DMS79 (cell line): ENCODE results near the gene TCAIM.
"Not testable (repeated sequence)": the region's sequence is repeated elsewhere in the genome, so short reads cannot be mapped to it uniquely, and the experiment has no call there.

Experiments used
- DNase-seq: peaks from one replicate; lab custom pipeline; 2025; lab: John Stamatoyannopoulos, UW

Gene TCAIM

DNA sequence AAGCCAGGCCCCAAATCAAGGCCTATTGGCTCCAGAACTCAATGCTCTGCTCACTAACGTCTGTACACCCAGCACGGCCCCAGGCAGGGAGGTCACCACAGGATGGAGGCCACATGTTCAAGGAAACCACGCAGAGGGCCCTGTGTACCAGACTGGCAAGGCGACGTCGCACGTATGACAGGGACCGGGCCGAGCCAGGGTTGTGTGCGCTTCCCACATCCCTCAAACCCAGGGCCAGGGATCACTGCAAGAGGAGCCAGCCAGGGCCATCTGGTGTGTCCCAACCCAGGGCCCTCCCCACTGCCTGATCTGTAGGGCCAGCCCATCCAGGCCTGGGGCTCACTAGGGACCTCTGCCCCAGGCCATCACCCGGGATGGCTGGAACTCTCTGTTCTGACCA lies 76.9 kb downstream of the TCAIM start:
- DNase-seq, result no peak

DNA sequence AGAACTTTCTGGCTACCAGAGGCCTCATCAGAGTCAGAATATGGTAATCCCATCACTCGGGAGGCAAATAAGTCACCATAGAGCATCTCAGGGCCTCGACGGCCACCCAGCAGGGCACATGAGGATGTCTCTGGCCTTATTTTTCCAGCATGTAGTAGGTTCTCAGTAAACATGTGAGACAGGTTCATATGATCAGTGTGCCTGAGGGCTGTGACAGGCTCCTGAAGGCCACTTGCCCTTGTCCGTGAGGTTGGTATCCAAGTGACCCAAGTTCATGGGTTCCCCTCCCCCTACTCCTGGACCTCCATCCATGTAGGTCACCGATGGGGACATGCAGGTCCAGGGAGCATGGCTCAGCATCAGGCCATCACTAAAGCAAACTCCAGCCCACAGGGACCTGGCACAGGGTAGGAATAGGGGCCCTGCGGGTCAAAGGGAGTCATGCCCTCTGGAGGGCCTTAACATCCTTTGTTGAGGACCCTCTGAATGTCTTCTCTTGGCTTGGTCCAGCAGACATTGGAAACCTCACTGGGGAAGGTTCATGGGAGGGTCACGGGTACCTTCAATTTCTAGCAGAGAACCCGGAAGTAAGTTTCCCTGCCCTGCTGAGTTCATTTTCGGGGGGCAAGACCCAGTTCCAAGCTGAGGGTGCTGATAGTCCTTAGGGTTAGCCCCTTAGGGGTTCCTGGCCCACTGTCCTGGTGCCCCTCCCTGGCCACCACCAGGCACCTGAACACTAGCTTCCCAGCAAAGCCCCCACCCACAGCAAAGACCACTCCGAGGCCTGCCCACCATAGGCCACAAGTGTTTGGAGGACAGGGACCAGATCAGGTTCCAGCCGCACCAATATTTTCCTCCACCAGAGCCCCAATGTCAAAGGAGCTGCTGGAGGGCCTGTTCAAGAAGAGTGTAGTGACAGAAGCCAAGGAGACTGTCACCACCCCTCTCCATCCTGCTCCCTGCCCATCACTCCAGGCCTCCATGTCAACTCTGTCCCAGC lies 77.8 kb downstream of the TCAIM start:
- no peak for DNase-seq

DNA sequence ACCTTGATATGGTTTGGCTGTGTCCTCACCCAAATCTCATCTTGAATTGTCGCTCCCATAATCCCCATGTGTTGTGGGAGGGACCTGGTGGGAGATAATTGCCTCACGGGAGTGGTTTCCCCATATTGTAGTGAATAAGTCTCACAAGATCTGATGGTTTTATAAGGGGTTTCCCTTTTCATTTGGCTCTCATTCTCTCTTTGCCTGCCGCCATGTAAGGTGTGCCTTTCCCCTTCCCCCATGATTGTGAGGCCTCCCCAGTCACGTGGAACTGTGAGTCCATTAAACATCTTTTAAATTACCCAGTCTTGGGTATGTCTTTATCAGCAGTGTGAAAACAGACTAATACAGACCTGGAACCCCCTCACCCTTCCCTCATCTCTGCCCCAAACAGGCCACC lies 79.6 kb downstream of the TCAIM start:
- DNase-seq, result not testable (repeated sequence)

DNA sequence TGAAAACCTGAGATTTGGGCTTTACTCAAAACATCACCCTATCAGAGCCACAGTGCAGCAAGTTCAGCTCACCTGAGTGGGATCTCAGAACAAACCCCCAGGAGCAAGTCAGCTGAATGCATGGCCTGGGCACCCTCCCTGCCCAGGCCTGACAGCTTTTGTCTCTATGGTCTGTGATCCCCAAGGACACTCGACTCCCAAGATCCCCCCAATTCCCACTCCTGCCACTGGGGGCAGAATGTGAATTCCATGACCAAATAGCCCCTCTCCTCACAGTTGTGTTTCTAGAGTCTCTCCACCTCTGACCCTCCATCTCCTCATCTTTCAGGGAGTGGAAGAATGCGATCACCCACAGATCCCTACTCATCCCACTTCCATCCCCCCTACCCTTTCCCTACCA lies 80.0 kb downstream of the TCAIM start:
- no peak for DNase-seq

DNA sequence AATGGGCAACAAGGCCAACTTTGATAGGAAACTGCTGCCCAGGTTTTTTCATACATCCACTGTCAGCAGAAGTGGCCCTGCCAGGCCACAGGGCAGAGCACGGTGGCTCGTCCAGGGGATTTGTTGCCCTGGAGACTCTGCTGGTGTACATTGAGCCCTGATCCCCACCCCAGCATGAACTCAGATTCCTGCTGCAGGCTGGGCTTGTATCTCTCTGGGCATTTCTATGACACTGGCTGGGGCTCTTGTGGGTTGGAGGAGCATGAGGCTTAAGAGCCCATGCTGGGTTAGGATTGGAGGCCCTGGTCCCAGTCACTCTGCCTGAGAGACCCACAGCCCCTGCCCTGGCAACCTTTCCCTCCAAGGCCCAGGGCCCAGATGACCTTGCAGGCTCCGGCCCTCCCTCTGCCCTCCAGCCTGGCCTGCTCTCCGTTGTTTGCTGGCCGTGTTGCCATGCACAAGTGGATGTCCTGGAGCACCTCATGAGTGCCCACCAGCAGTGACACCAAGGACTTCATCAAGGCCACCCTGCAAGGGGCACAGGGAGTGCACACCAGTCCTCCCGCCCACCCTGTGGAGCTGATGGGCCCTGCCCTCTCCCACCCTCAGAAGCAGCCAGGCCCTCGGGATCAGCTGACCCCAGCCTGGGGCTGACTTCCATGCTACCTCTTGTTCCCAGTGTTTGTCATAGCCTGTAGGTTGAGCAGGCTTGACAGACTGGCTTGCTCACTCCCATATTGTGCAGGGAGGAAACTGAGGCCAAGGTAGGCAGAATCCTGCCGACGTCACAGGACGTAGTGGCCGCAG lies 80.8 kb downstream of the TCAIM start:
- DNase-seq, result no peak

DNA sequence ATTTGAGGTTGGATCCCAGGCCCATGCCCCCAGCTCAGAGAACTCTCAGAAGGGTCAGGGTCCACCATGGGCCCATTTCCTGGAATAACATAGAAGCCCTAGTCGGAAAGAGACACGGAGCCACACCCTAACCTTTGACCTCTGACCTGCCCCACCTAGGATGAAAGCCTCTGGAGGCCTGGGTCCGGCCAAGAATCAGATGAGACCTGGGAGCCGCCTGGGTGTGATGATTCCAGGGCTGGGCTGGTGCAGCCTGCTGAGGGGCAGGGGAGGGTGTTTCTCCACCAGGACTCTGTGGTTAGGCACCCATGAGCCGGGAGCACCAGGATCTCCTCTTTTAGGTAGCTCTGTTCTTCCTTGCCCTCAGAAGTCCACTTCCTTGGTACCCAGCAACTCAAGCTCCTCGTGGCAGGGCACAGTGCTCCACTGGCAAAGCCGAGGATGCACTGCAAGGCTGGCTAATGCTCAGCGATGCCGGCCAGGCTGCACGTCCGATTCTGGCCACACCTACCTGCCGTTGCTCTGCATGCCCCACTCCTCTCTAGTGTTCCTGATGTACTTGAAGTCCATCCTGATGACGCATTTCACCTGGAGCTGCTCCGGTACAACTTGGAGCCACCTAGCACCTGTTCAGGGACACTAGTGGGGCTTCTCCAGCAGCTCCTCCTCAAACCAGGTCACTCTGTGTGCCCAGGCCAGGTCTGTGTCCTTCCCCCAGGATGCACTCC lies 81.5 kb downstream of the TCAIM start:
- DNase-seq, result no peak

DNA sequence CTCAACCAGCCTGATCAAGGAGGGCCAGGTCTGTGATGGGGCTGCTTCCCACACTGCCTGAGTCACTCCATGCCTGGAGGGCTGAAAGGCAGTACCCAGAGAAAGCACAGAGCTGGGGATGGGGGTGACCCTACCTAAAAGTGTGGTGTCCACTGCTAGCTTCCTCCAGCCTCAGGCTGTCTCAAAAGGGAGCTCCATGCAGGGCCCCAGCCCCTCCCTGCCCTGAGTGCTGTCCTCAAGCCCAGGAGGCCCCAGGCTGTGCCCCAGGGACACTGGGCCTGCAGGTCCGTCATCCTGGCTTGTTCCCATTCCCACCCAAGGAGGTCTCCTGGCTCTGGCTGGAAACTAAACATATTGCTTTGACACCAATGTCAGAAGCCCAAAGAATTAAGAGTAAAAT lies 82.1 kb downstream of the TCAIM start:
- DNase-seq, result no peak

DNA sequence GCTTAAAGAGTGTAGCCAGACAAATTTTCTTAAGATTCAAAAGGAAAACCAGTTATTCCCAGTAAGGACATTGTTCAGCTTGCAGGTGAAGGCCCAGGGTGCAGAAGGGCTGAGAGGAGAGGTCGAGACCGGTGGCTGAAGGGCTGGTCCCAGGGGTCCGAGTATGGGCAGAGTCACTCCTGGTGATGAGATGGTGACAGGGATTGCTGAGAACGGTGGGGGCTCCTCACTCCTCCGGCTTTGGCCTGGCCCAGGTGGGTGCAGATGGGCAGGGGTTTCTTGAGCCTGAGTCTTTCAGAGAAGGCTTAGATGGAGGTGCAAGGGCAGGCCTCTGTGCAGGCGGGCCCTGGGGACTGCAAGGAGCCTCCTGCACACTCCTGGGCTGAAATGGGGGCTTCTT lies 82.7 kb downstream of the TCAIM start:
- DNase-seq, result no peak

DNA sequence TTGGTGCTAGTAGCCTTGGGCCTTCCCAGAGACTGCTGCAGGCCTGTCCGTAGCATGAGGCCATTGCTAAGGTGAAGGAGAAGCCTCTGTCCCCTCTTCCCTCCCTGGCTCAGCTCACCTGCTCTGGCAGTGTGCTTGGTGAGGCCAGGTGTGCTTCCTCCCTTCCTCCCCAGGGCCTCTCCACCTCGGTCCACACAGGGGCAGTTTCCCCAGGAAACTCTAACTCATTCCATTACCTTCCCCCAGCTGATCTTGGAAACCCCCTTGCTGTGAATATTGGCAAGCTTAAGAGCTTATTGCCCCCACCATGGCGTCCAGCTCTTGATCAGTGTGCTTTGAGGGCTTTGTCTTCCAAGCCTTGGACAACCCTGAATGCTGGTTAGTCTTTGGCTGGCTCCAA lies 86.2 kb downstream of the TCAIM start:
- DNase-seq, result no peak

DNA sequence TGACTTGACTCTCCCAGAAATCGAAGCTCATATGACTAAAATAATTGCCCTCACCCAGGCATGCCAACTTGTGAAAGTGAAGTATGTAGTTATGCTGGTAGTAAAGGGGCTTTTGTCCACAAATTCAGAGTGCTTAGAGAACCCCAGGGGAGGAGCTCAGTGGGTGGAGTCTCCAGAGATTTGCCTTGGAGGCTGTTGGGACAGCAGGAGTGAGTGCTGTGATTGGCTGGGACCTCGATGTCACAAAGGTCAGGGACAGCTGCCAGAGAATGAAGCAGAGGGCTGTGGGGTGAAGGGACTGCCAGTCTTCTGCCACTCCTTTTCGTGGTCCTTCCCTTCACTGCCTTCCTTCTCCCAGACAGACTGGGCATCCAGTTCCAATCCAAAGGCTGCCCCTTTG lies 89.1 kb downstream of the TCAIM start:
- DNase-seq, result no peak

DNA sequence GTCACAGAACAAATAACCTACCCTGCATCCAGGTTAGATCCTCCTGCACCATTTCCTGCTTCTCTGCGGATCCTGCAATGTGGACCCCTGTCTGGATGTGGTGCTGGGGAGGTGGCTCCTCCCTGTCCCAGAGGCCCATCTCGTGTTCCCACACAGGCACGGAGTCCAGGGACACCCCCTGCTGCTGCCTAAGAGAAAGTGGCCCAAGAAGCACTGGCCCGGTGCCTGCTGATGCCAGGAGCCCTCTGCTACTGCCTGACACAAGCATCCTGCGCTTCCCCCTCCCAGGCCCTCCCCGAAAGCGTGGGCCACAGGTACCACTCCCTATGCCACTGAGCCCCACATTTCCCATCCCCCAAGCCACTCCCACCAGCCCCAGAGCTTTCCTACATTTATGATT lies 90.3 kb downstream of the TCAIM start:
- DNase-seq, result no peak

DNA sequence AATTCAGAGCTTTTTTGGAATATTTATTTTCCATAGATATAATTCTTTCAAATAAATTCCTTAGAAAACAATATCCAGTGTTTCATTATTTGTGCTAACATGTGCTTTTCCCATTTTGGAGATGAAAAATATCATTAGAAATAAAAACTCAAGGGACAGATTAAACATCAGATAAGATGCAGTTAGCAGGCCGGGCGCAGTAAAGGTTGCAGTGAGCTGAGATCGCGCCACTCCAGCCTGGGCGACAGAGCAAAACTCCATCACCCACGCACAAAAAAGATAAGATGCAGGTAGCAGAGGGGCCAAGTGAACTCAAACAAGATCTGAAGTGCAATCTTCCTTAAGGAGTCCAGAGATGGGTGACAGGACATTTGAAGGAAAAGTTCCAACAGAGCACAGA lies 90.9 kb downstream of the TCAIM start:
- no peak for DNase-seq

DNA sequence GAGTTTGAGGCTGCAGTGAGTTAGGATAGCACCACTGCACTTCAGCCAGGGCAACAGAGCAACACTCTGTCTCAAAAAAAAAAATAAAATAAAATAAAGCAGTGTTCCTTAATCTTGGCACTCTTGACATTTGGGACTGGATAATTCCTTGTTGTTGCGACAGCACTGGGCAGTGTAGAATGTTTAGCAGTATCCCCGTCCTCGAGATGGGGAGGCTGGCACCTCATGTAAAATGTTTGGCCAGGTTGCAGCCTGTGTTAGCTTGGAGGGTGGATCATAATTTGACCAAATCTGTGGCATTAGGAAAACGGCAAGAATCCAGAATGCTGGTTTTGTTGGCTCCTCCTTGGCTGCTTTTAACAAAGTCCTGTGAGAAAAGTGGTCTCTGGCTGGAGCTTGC lies 91.9 kb downstream of the TCAIM start:
- DNase-seq, result no peak

DNA sequence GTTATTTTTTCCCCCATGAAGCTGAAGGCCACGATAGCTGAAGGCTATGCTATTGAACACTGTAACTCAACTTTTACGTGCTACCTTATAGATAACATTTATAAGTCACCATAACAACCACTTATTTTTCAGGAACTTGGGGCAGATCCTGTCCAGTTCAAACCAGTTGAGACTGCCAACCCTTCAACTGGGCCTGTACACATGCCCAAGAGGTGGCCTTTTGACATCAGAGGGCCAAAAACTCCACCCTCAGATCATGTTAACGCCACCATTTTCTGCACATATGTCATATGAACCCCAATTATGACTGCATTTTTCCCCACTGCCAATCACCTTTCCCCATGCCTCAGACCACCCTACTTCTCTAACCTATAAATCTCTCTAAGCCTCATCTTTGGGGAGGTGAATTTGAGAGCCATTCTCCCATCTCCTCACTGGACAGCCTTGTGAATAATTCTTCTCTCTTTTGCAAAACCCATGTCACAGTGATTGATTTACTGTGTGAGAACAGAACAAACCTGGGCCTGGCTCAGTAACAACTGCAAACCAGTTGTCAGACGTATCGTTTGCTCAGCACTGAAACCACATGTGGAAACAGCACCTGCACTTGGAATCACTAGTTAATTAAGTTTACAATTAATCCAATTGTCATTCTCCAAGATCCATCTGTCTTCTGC lies 96.4 kb downstream of the TCAIM start:
- DNase-seq, result no peak

DNA sequence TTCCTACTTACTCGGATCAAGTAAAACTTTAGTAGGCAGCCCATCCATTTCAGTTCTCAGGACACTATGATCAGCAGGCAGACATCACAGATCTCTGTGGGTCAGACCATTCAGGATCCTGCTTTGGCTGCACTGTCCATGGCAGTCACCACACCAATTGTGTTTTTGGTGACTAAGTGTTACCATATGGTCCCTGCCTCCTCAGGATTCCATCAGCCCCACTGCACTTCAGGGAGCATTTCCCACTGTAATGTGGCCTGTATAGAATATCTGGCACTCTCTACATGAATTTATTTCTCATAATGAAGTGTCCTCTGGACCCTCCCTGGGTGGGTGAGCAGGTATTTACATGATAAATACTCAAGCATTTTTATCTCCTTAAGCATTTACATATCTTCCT lies 97.6 kb downstream of the TCAIM start:
- DNase-seq, result no peak

DNA sequence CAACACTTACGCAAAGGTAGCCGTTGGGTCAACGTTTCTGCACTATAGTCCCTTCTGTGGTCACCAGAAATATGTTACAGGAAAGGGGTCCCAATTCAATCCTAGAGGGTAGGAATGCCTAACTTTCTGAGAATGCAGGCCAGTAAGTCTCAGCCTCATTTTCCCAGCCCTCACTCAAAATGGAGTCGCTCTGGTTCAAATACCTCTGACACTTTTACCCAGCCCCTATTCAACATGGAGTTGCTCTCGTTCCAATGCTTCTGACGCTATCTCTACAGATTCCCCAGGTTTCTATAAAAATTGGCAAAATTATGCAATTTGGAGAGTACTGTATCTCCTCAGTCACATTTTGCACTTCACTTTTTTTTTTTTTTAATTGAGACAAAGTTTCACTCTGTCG lies 99.2 kb downstream of the TCAIM start:
- no peak for DNase-seq

DNA sequence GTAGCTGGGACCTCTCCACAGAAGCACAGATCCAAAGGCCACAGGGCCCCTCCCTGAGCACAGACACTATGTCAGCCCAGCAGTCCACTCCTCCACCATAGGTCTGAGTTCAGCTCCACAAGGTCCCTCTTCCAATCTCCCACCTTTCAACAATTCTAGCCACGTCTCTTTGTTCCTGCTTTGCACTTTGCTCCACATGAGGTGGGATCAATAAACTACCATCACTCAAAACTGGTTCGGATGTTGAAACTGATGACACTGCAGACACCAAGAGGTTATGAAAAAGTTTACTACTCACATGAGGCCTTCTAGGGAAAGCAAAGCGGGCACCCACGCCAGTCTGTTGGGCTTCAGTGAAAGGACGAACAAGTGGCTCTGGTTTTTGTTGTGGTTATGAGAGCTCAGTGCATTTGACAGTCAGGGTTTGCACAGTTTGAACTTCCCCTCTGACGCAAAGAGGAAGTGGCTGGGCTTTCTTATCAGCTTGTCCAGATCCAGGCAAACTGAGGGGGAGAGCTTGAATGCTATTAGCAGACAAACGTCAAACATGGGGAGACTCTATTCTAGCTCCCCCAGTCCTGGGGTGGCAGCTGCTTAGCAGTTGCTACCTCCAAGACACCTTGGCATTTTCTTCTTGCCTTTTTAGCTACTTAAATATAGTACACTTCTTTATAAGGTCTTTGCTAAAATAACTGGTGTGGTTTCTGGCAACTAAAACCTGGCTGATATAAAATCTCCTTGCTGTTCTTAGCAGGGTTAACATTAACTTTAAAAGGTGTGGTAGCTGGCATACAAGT lies 101.1 kb downstream of the TCAIM start:
- DNase-seq, result no peak

DNA sequence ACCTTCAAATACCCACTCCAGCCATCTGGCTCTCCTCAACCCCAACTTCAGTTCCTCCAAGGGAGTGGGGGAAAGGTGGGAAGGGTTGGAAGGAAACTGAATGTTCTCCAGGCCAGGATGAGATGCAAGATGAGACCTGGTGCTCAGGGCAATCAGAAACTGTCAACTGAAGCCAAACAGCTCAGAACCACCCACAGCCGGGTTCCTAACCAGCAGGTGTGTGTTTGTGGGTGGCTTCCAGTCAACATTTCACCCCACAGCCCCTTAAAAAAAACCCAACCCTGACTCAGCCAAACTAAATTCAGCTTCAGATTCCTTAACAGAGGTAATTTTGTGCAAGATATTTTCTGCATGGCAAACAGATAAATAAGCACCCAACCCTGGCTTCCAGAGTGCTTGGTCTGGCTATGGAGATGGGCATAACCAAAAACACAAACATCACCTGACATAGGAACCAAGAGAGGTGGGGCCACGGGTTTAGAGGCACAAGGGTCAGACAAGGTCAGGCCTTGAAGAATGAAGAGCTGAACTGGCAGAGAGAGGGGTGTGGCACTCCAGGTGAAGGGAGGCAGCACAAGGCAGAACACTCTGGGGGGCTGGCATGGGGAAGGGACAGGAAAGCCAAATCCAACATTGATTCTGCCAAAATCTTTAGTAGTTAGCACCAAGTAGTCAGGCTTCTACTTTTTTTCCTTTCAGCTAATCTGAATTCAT lies 104.2 kb downstream of the TCAIM start:
- no peak for DNase-seq

DNA sequence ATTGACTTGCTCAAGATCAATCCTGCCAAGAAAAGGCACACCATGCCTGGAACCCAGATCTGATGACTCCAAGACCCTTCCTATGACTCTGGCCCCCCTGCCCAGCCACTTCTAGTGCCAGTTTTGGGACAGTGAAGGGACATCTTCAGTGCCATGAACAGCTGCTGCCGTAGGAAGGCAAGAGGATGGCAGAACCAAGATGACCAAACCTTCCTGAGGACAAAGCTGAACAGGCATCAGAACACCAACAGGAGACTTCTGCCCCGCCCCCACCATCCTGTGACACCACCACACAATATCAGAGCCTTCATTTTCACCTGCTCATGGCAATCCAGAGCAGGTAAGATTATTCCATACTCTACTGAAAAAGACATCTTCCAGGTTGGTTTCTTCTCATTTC lies 105.9 kb downstream of the TCAIM start:
- DNase-seq, result no peak

DNA sequence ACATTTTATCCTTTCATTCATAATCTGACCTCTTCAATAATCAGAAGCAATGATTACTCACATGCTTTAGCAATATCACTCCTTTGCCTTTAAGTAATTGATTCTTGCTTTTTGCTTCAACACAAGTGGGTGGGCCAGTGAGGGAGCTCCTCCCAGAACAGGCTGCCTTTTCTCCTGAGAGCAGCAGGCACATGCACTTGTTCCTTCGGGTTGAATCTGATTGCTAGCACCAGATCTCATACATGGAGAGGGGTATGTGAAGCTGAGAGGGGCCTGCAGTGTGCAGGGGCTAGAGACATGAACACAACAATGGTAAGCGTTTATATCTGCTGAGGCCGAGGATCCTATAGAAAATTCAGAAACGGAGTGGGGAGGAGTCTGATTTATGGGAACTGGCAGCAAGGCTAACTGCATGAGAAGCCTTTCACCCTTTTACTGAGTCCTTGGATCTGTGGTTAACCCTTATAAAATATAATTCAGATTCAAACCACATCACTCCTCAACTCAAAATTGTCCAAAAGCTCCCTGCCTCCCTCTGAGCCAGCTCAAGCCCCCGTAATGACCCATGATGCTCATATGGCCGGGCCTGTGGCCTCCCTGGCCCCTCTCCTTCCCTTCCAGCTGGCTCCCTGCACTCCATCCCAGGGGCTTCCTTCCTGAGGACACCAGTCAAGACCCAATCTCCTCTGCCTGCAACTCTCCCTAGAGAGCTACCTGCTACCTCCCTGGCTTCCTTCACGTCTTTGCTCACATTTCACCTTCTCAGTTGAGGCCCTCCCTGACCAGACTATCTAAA lies 106.5 kb downstream of the TCAIM start:
- DNase-seq, result no peak
